ENCODE measurements around the gene STEAP2. TPM values are rescaled to one million over a fixed set of nuclear protein-coding genes. Genes with fewer than 3 reads are reported as not detected.

The STEAP2 gene
- total RNA-seq, 1 experiment from 2014 or later = 17.0 TPM

DNA sequence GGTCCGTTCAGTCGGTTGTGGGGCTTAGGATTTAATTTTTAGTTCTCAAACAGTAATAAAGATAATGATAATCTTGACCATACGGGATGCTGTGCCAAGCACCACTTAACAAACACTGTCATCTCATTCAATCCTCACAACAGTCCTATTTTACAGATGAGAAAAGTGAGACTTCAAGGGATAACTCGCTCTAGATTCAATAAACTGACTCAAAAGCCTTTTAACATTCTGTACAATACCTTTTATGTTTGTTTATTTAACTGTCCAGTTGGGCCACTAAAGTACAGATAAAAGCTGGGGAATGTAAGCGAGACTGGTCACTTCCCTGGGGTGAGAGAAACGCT, 33.0 kb downstream of the STEAP2 start:
- Mint-ChIP-seq H3K4me3 (peak overlapping the region; percentile 95), H3K27me3 (ENCODE audit: low read depth) (peaks cover 31% of the 10 kb centered on the region), H3K27ac (no peak overlapping the region), H3K36me3 (no peaks in the 10 kb centered on the region), H3K4me1 (peaks cover 39% of the 10 kb centered on the region), H3K9me3 (no peaks in the 10 kb centered on the region)
- ATAC-seq (no peak), DNase-seq (ENCODE audit: low spot score) (no peak)
- no peak for TF ChIP-seq ATF1 (CRISPR knock-in tag; IDR thresholded peaks at IDR 0.05)
- TF ChIP-seq NFE2L1 (CRISPR knock-in tag; IDR thresholded peaks at IDR 0.05) = no peak
- TF ChIP-seq, protein P1, sequence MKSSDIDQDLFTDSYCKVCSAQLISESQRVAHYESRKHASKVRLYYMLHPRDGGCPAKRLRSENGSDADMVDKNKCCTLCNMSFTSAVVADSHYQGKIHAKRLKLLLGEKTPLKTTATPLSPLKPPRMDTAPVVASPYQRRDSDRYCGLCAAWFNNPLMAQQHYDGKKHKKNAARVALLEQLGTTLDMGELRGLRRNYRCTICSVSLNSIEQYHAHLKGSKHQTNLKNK (CRISPR knock-in tag; IDR thresholded peaks at IDR 0.05) = no peak
- TF ChIP-seq, protein P2, sequence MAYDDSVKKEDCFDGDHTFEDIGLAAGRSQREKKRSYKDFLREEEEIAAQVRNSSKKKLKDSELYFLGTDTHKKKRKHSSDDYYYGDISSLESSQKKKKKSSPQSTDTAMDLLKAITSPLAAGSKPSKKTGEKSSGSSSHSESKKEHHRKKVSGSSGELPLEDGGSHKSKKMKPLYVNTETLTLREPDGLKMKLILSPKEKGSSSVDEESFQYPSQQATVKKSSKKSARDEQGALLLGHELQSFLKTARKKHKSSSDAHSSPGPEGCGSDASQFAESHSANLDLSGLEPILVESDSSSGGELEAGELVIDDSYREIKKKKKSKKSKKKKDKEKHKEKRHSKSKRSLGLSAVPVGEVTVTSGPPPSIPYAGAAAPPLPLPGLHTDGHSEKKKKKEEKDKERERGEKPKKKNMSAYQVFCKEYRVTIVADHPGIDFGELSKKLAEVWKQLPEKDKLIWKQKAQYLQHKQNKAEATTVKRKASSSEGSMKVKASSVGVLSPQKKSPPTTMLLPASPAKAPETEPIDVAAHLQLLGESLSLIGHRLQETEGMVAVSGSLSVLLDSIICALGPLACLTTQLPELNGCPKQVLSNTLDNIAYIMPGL (CRISPR knock-in tag; IDR thresholded peaks at IDR 0.05) = no peak
- TF ChIP-seq, protein P3, sequence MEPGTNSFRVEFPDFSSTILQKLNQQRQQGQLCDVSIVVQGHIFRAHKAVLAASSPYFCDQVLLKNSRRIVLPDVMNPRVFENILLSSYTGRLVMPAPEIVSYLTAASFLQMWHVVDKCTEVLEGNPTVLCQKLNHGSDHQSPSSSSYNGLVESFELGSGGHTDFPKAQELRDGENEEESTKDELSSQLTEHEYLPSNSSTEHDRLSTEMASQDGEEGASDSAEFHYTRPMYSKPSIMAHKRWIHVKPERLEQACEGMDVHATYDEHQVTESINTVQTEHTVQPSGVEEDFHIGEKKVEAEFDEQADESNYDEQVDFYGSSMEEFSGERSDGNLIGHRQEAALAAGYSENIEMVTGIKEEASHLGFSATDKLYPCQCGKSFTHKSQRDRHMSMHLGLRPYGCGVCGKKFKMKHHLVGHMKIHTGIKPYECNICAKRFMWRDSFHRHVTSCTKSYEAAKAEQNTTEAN (CRISPR knock-in tag; IDR thresholded peaks at IDR 0.05) = no peak
- TF ChIP-seq ZNF232 (CRISPR knock-in tag; IDR thresholded peaks at IDR 0.05) = no peak
- TF ChIP-seq FOXK1 (CRISPR knock-in tag; IDR thresholded peaks at IDR 0.05) = no peak
- TF ChIP-seq, protein P4, sequence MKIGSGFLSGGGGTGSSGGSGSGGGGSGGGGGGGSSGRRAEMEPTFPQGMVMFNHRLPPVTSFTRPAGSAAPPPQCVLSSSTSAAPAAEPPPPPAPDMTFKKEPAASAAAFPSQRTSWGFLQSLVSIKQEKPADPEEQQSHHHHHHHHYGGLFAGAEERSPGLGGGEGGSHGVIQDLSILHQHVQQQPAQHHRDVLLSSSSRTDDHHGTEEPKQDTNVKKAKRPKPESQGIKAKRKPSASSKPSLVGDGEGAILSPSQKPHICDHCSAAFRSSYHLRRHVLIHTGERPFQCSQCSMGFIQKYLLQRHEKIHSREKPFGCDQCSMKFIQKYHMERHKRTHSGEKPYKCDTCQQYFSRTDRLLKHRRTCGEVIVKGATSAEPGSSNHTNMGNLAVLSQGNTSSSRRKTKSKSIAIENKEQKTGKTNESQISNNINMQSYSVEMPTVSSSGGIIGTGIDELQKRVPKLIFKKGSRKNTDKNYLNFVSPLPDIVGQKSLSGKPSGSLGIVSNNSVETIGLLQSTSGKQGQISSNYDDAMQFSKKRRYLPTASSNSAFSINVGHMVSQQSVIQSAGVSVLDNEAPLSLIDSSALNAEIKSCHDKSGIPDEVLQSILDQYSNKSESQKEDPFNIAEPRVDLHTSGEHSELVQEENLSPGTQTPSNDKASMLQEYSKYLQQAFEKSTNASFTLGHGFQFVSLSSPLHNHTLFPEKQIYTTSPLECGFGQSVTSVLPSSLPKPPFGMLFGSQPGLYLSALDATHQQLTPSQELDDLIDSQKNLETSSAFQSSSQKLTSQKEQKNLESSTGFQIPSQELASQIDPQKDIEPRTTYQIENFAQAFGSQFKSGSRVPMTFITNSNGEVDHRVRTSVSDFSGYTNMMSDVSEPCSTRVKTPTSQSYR (CRISPR knock-in tag; IDR thresholded peaks at IDR 0.05) = no peak
- no peak for TF ChIP-seq TP53 (CRISPR knock-in tag; IDR thresholded peaks at IDR 0.05)
- no peak for TF ChIP-seq CBFB (CRISPR knock-in tag; IDR thresholded peaks at IDR 0.05; ENCODE audit: low read depth)
- no peak for TF ChIP-seq ZNF219 (CRISPR knock-in tag; IDR thresholded peaks at IDR 0.05; ENCODE audit: borderline replicate concordance)
- ChIA-PET POLR2A (interaction anchor here (1.3 kb wide), 1 partner anchor 20 kb away, joined by 3 read pairs; no protein-coding TSS in a partner anchor), CTCF (interaction anchor here (2.6 kb wide), 1 partner anchor 33 kb away, joined by 11 read pairs; the partner anchor contains the start of gene STEAP2)

DNA sequence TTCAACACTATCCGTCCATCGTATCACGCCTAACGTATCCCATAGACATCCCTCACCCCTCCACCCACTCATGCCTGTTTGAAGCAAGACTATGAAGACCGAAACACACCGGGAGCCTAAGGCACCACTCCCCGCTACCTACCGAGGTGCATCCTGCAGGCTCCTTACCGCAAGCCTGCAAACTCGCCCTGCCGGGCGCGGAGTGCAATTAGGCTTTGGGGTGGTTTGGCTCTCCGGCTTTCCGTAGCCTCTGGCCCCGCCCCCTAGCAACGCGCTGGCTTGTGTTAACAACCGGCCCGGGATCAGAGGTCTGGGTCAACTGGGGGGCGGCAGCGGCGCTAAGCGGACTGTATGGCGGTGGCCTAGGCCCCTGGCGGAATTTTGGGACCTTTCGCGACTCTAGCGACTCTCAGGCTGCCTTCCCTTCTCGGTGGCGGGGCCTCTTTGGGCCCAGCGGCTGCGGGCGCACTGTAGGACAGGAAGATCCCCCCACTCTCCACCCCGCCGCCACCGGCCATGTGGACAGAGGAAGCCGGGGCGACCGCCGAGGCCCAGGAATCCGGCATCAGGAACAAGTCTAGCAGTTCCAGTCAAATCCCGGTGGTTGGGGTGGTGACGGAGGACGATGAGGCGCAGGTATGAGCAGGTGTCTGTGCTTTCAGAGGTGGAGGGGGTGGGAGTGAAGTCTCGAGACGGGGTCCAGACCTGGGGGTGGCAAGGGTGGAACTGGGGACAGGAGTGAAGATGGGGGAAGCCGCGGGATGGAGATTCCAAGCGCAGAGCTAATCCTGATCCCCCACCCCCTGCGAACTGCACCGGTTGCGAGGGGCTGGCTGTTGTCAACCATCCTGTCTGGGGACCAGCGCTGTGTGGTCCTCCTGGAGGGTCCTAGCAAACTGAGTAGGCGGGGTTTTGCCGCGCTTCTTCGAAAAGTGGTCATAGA, 33.6 kb downstream of the STEAP2 start, which contains the start of gene CFAP69:
Gene CFAP69, plus strand, starts transcription at position 266 of the 943 bp plus-strand sequence. Its CDS starts 251 bp downstream, at position 517.
- DNase-seq (ENCODE audit: low spot score) (peak; percentile 98), ATAC-seq (peak; percentile 83)
- ChIA-PET POLR2A (interaction anchor here (1.2 to 1.3 kb wide), 2 partner anchors 21 to 33 kb away, joined by 3 to 5 read pairs; partner anchors contain the start of gene STEAP2), CTCF (interaction anchor here (0.8 to 2.6 kb wide), 4 partner anchors 15 to 183 kb away, joined by 3 to 11 read pairs (median 6); partner anchors contain the start of gene STEAP2)
- no peak within 1 kb of the TSS for H3K27ac Mint-ChIP-seq
- H3K4me3 Mint-ChIP-seq = peak within 1 kb of the TSS; percentile 95
- no peaks in the 10 kb centered on the region for H3K9me3 Mint-ChIP-seq
- peaks cover 43% of the 10 kb centered on the region for H3K4me1 Mint-ChIP-seq
- peaks cover 31% of the 10 kb centered on the region for H3K27me3 Mint-ChIP-seq (ENCODE audit: low read depth)
- no peaks in the 10 kb centered on the region for H3K36me3 Mint-ChIP-seq
- TF ChIP-seq, protein P5, sequence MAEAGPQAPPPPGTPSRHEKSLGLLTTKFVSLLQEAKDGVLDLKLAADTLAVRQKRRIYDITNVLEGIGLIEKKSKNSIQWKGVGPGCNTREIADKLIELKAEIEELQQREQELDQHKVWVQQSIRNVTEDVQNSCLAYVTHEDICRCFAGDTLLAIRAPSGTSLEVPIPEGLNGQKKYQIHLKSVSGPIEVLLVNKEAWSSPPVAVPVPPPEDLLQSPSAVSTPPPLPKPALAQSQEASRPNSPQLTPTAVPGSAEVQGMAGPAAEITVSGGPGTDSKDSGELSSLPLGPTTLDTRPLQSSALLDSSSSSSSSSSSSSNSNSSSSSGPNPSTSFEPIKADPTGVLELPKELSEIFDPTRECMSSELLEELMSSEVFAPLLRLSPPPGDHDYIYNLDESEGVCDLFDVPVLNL (CRISPR knock-in tag; IDR thresholded peaks at IDR 0.05; ENCODE audit: borderline replicate concordance, low read depth) = no peak
- TF ChIP-seq FOXK1 (CRISPR knock-in tag; IDR thresholded peaks at IDR 0.05) = peak; percentile 97
- TF ChIP-seq IRF2 (CRISPR knock-in tag; IDR thresholded peaks at IDR 0.05; ENCODE audit: borderline replicate concordance, low read depth) = no peak
- TF ChIP-seq, protein P6, sequence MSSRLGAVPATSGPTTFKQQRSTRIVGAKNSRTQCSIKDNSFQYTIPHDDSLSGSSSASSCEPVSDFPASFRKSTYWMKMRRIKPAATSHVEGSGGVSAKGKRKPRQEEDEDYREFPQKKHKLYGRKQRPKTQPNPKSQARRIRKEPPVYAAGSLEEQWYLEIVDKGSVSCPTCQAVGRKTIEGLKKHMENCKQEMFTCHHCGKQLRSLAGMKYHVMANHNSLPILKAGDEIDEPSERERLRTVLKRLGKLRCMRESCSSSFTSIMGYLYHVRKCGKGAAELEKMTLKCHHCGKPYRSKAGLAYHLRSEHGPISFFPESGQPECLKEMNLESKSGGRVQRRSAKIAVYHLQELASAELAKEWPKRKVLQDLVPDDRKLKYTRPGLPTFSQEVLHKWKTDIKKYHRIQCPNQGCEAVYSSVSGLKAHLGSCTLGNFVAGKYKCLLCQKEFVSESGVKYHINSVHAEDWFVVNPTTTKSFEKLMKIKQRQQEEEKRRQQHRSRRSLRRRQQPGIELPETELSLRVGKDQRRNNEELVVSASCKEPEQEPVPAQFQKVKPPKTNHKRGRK (CRISPR knock-in tag; IDR thresholded peaks at IDR 0.05; ENCODE audit: borderline replicate concordance) = no peak
- TF ChIP-seq, protein P3 (CRISPR knock-in tag; IDR thresholded peaks at IDR 0.05) = 0 out of 2 replicates have a peak, but pooled peaks have one; percentile 11
- no peak for TF ChIP-seq JAZF1 (CRISPR knock-in tag; IDR thresholded peaks at IDR 0.05)
- TF ChIP-seq, protein P7, sequence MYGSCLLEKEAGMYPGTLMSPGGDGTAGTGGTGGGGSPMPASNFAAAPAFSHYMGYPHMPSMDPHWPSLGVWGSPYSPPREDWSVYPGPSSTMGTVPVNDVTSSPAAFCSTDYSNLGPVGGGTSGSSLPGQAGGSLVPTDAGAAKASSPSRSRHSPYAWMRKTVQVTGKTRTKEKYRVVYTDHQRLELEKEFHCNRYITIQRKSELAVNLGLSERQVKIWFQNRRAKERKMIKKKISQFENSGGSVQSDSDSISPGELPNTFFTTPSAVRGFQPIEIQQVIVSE (CRISPR knock-in tag; IDR thresholded peaks at IDR 0.05; ENCODE audit: borderline replicate concordance) = no peak
- no peak for TF ChIP-seq RELA (CRISPR knock-in tag; IDR thresholded peaks at IDR 0.05; ENCODE audit: borderline replicate concordance)
